H1 (cell line): ENCODE measurements around the gene SMIM20.
A peak's percentile ranks its signal among the peaks of the same experiment; 100 is the strongest.

ENCODE experiments used
- BACH1 ChIP-seq: IDR thresholded peaks from 2 replicates; pipeline ENCODE4 v1.6.1; 2012; ENCODE audit warnings: low read length, improper control_type of control experiment
- CREB1 ChIP-seq: IDR thresholded peaks from 2 replicates; pipeline ENCODE4 v1.6.1; 2012; ENCODE audit warnings: inconsistent platforms
- CTCF ChIP-seq, 3 experiments: IDR thresholded peaks; 1 replicate in 2 of 3; 2 replicates in 1 of 3; pipeline versions ENCODE4 v1.5.1 to v1.6.1; 2011; ENCODE audit warnings: low read length in 3 of 3, mild to moderate bottlenecking in 3 of 3, inconsistent platforms in 2 of 3, low read depth in 1 of 3, moderate library complexity in 1 of 3; ENCODE audit not compliant: insufficient read depth in 1 of 3; ENCODE audit errors: control extremely low read depth in 1 of 3
- EZH2 ChIP-seq: fragments of 200-600 bp; sonication (generic); IDR thresholded peaks from 2 replicates; pipeline ENCODE4 v1.7.1; 2012; ENCODE audit warnings: low read depth, mild to moderate bottlenecking, moderate library complexity, low read length, inconsistent platforms; ENCODE audit not compliant: severe bottlenecking
- POLR2A ChIP-seq, 2 experiments: IDR thresholded peaks; 1 replicate in 1 of 2; 2 replicates in 1 of 2; pipeline ENCODE4 v1.6.1; 2011; ENCODE audit warnings: low read depth in 2 of 2, low read length in 2 of 2, mild to moderate bottlenecking in 2 of 2; ENCODE audit errors: control extremely low read depth in 1 of 2
- SIN3A ChIP-seq, 2 experiments: IDR thresholded peaks in 1 of 2; conservative IDR thresholded peaks in 1 of 2; 2 replicates each; pipeline ENCODE4 v1.6.1; 2011 to 2012; ENCODE audit warnings: low read length in 2 of 2, improper control_type of control experiment in 1 of 2, low read depth in 1 of 2, mild to moderate bottlenecking in 1 of 2

GRCh38 chr4:25913851-25914669, at the start of gene SMIM20:
- TF ChIP-seq CTCF (IDR thresholded peaks at IDR 0.05; ENCODE audit: control extremely low read depth in 1 of 3, insufficient read depth in 1 of 3, low read depth in 1 of 3, low read length in 3 of 3) (no peak), EZH2 (no peak), SIN3A (conservative IDR thresholded peaks at IDR 0.05 in 1 of 2, IDR thresholded peaks at IDR 0.05 in 1 of 2; ENCODE audit: low read depth in 1 of 2, low read length in 2 of 2) (no peak), CREB1 (peak; percentile 55), BACH1 (no peak), POLR2A (IDR thresholded peaks at IDR 0.05; ENCODE audit: control extremely low read depth in 1 of 2, low read depth in 2 of 2, low read length in 2 of 2) (peak; percentile 87 to 94)
